ENCODE results near the gene PRH1.

Gene PRH1

GRCh38 chr12:10855807-10856206 lies 28.2 kb downstream of the PRH1 start:
- Histone ChIP-seq H3K14ac (ENCODE audit: low read length) (no peak overlapping the region), H4K91ac (ENCODE audit: low read depth, low read length) (no peak overlapping the region), H3K4me1 (ENCODE audit: control insufficient read depth in 1 of 2, insufficient read depth in 2 of 2, low read length in 2 of 2) (no peaks in the 10 kb centered on the region), H3K9ac (ENCODE audit: low read length) (no peak overlapping the region), H2AFZ (ENCODE audit: insufficient read depth, low read length, poor library complexity) (no peak overlapping the region), H3K4me3 (ENCODE audit: low read depth, low read length) (no peak overlapping the region), H2BK5ac (ENCODE audit: low read depth, low read length, poor library complexity) (no peak overlapping the region), H3K9me3 (ENCODE audit: insufficient read depth, low read depth, low read length) (peaks cover 11% of the 10 kb centered on the region), H3K79me2 (ENCODE audit: control insufficient read depth, insufficient read depth, low read length, poor library complexity) (no peaks in the 10 kb centered on the region), H3K36me3 (ENCODE audit: control insufficient read depth in 1 of 2, insufficient read depth in 2 of 2, low read length in 2 of 2) (peaks cover 6% of the 10 kb centered on the region in 2 experiments), H4K8ac (ENCODE audit: low read depth, low read length) (no peak overlapping the region), H2AK5ac (ENCODE audit: low read length) (no peak overlapping the region), H2BK12ac (ENCODE audit: low read length) (no peak overlapping the region), H2BK120ac (ENCODE audit: insufficient read depth, low read length, poor library complexity) (no peak overlapping the region), H3K27ac (ENCODE audit: low read depth, low read length) (no peak overlapping the region), H3K27me3 (ENCODE audit: insufficient read depth, low read length) (no peaks in the 10 kb centered on the region), H3K4me2 (ENCODE audit: low read length) (no peak overlapping the region), H3K79me1 (ENCODE audit: low read length) (no peaks in the 10 kb centered on the region), H3K23ac (ENCODE audit: low read length) (no peak overlapping the region), H3K18ac (ENCODE audit: low read length) (no peak overlapping the region), H4K12ac (ENCODE audit: low read depth, low read length) (no peak overlapping the region), H3K4ac (ENCODE audit: low read depth, low read length) (no peak overlapping the region)
- DNase-seq, result no peak
- no CpG with 5 or more reads among the region's 2 CpGs for WGBS (ENCODE audit: extremely low coverage, insufficient coverage, insufficient read length)

- Histone ChIP-seq H3K23ac (ENCODE audit: low read length) (no peak overlapping the region), H2BK5ac (ENCODE audit: low read depth, low read length, poor library complexity) (no peak overlapping the region), H3K4me1 (ENCODE audit: control insufficient read depth in 1 of 2, insufficient read depth in 2 of 2, low read length in 2 of 2) (no peaks in the 10 kb centered on the region), H4K12ac (ENCODE audit: low read depth, low read length) (no peak overlapping the region), H3K79me2 (ENCODE audit: control insufficient read depth, insufficient read depth, low read length, poor library complexity) (no peaks in the 10 kb centered on the region), H3K14ac (ENCODE audit: low read length) (no peak overlapping the region), H3K4ac (ENCODE audit: low read depth, low read length) (no peak overlapping the region), H2BK12ac (ENCODE audit: low read length) (no peak overlapping the region), H3K27me3 (ENCODE audit: insufficient read depth, low read length) (no peaks in the 10 kb centered on the region), H4K8ac (ENCODE audit: low read depth, low read length) (no peak overlapping the region), H3K27ac (ENCODE audit: low read depth, low read length) (no peak overlapping the region), H3K4me3 (ENCODE audit: low read depth, low read length) (no peak overlapping the region), H2BK120ac (ENCODE audit: insufficient read depth, low read length, poor library complexity) (no peak overlapping the region), H4K91ac (ENCODE audit: low read depth, low read length) (no peak overlapping the region), H2AFZ (ENCODE audit: insufficient read depth, low read length, poor library complexity) (no peak overlapping the region), H3K79me1 (ENCODE audit: low read length) (no peaks in the 10 kb centered on the region), H3K36me3 (ENCODE audit: control insufficient read depth in 1 of 2, insufficient read depth in 2 of 2, low read length in 2 of 2) (peaks cover 6% of the 10 kb centered on the region in 2 experiments), H3K9ac (ENCODE audit: low read length) (no peak overlapping the region), H3K18ac (ENCODE audit: low read length) (no peak overlapping the region), H2AK5ac (ENCODE audit: low read length) (no peak overlapping the region), H3K9me3 (ENCODE audit: insufficient read depth, low read depth, low read length) (peaks cover 11% of the 10 kb centered on the region), H3K4me2 (ENCODE audit: low read length) (no peak overlapping the region)
- no peak for DNase-seq
- WGBS (ENCODE audit: extremely low coverage, insufficient coverage, insufficient read length), result no CpG with 5 or more reads among the region's 2 CpGs
Measured at GRCh38 chr12:10853776-10854175, 30.3 kb downstream of the PRH1 start.

- H3K36me3 ChIP-seq (ENCODE audit: control insufficient read depth in 1 of 2, insufficient read depth in 2 of 2, low read length in 2 of 2), result peaks cover 7 to 9% of the 10 kb centered on the region in 2 experiments
- H3K79me2 ChIP-seq (ENCODE audit: control insufficient read depth, insufficient read depth, low read length, poor library complexity), result no peaks in the 10 kb centered on the region
- H3K4me1 ChIP-seq (ENCODE audit: control insufficient read depth in 1 of 2, insufficient read depth in 2 of 2, low read length in 2 of 2), result no peaks in the 10 kb centered on the region
- H2BK5ac ChIP-seq (ENCODE audit: low read depth, low read length, poor library complexity), result no peak overlapping the region
- no peaks in the 10 kb centered on the region for H3K27me3 ChIP-seq (ENCODE audit: insufficient read depth, low read length)
- H3K79me1 ChIP-seq (ENCODE audit: low read length), result no peaks in the 10 kb centered on the region
- peaks cover 9% of the 10 kb centered on the region for H3K9me3 ChIP-seq (ENCODE audit: insufficient read depth, low read depth, low read length)
- no peak overlapping the region for H3K9ac ChIP-seq (ENCODE audit: low read length)
- no peak overlapping the region for H2BK12ac ChIP-seq (ENCODE audit: low read length)
- no peak overlapping the region for H2AK5ac ChIP-seq (ENCODE audit: low read length)
- DNase-seq, result no peak
- H3K23ac ChIP-seq (ENCODE audit: low read length), result no peak overlapping the region
- WGBS (ENCODE audit: extremely low coverage, insufficient coverage, insufficient read length), result no CpG with 5 or more reads among the region's 4 CpGs
- no peak overlapping the region for H3K4me3 ChIP-seq (ENCODE audit: low read depth, low read length)
- no peak overlapping the region for H3K4me2 ChIP-seq (ENCODE audit: low read length)
- no peak overlapping the region for H4K12ac ChIP-seq (ENCODE audit: low read depth, low read length)
- H2AFZ ChIP-seq (ENCODE audit: insufficient read depth, low read length, poor library complexity), result no peak overlapping the region
- no peak overlapping the region for H2BK120ac ChIP-seq (ENCODE audit: insufficient read depth, low read length, poor library complexity)
- no peak overlapping the region for H4K8ac ChIP-seq (ENCODE audit: low read depth, low read length)
- no peak overlapping the region for H3K4ac ChIP-seq (ENCODE audit: low read depth, low read length)
- H3K27ac ChIP-seq (ENCODE audit: low read depth, low read length), result no peak overlapping the region
- H3K14ac ChIP-seq (ENCODE audit: low read length), result no peak overlapping the region
- H3K18ac ChIP-seq (ENCODE audit: low read length), result no peak overlapping the region
- no peak overlapping the region for H4K91ac ChIP-seq (ENCODE audit: low read depth, low read length)
Measured at GRCh38 chr12:10851243-10851858, 32.7 kb downstream of the PRH1 start.

DNA sequence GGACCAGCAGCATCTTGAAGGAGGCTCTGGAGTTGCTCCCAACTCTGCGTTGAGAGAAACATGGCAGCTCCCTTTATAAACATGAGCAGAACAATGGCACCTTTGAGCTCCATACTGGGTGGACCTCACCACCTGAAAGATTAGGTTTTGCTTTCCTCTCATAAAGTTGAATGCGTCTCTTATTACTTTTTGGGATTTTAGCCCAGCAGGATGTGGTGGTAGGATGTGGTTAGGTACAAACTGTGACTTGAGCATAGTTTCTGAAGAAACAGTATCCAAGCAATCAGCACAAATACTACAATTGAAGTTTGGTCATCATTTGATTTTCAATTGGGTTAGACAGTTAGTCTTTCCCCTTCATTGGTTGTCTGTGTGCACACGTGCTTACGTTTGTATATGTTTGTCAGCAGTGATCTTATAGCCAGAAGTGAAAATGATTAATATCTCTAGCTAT lies 34.6 kb downstream of the PRH1 start, which contains the start of gene PRR4:
TSS of gene PRR4 (minus strand) at position 51 of the 454 bp plus-strand sequence. CDS start at position 13, 38 bp downstream.
- no peak within 1 kb of the TSS for H4K8ac ChIP-seq (ENCODE audit: low read depth, low read length)
- H3K9me3 ChIP-seq (ENCODE audit: insufficient read depth, low read depth, low read length), result peaks cover 4% of the 10 kb centered on the region
- no peaks in the 10 kb centered on the region for H3K27me3 ChIP-seq (ENCODE audit: insufficient read depth, low read length)
- no peak within 1 kb of the TSS for H3K14ac ChIP-seq (ENCODE audit: low read length)
- no peak within 1 kb of the TSS for H2AK5ac ChIP-seq (ENCODE audit: low read length)
- H3K27ac ChIP-seq (ENCODE audit: low read depth, low read length), result no peak within 1 kb of the TSS
- no peak within 1 kb of the TSS for H2AFZ ChIP-seq (ENCODE audit: insufficient read depth, low read length, poor library complexity)
- no peak within 1 kb of the TSS for H2BK12ac ChIP-seq (ENCODE audit: low read length)
- H3K4me3 ChIP-seq (ENCODE audit: low read depth, low read length), result no peak within 1 kb of the TSS
- no peak within 1 kb of the TSS for H4K91ac ChIP-seq (ENCODE audit: low read depth, low read length)
- DNase-seq, result no peak
- H3K79me2 ChIP-seq (ENCODE audit: control insufficient read depth, insufficient read depth, low read length, poor library complexity), result no peaks in the 10 kb centered on the region
- no peaks in the 10 kb centered on the region for H3K4me1 ChIP-seq (ENCODE audit: control insufficient read depth in 1 of 2, insufficient read depth in 2 of 2, low read length in 2 of 2)
- H3K18ac ChIP-seq (ENCODE audit: low read length), result no peak within 1 kb of the TSS
- no peak within 1 kb of the TSS for H3K4me2 ChIP-seq (ENCODE audit: low read length)
- no peak within 1 kb of the TSS for H3K23ac ChIP-seq (ENCODE audit: low read length)
- peaks cover 1 to 3% of the 10 kb centered on the region in 2 experiments for H3K36me3 ChIP-seq (ENCODE audit: control insufficient read depth in 1 of 2, insufficient read depth in 2 of 2, low read length in 2 of 2)
- no CpG with 5 or more reads among the region's 4 CpGs for WGBS (ENCODE audit: extremely low coverage, insufficient coverage, insufficient read length)
- no peak within 1 kb of the TSS for H3K9ac ChIP-seq (ENCODE audit: low read length)
- no peak within 1 kb of the TSS for H3K4ac ChIP-seq (ENCODE audit: low read depth, low read length)
- no peak within 1 kb of the TSS for H2BK120ac ChIP-seq (ENCODE audit: insufficient read depth, low read length, poor library complexity)
- H2BK5ac ChIP-seq (ENCODE audit: low read depth, low read length, poor library complexity), result no peak within 1 kb of the TSS
- H4K12ac ChIP-seq (ENCODE audit: low read depth, low read length), result no peak within 1 kb of the TSS
- no peaks in the 10 kb centered on the region for H3K79me1 ChIP-seq (ENCODE audit: low read length)

Data from trophoblast cell (in vitro differentiated cells and primary cell).